ENCODE results near the gene TSSK2.
A peak's percentile ranks its signal among the peaks of the same experiment; 100 is the strongest.

Gene TSSK2

DNA sequence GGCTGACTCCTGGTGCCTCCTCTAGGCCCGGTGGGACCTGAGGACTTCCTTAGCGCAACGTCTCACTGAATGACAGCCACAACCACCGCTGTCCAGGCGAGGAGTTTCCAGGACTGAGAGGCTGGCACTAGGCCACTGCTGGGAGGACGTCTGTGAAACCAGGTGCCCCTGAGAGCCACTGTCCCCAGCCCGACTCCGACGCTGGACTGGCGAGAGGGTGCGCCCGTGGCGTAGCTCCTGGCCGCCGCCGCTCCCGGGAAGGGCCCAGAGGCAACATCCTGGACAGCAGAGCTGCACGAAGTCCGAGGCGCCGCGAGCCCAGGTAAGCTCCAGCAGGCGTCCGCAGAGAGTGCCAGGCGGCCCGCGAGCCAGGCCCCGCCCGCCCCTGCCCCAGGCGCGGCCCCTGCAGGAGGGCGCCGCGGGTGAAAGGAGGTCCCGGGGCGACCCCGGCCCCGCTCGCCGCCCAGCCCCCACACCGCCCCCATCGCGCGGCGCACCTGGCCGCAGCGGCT is 9.4 kb upstream of the TSSK2 start:
- peak overlapping the region; percentile 95 for H3K27ac ChIP-seq
- TF ChIP-seq, protein P1, sequence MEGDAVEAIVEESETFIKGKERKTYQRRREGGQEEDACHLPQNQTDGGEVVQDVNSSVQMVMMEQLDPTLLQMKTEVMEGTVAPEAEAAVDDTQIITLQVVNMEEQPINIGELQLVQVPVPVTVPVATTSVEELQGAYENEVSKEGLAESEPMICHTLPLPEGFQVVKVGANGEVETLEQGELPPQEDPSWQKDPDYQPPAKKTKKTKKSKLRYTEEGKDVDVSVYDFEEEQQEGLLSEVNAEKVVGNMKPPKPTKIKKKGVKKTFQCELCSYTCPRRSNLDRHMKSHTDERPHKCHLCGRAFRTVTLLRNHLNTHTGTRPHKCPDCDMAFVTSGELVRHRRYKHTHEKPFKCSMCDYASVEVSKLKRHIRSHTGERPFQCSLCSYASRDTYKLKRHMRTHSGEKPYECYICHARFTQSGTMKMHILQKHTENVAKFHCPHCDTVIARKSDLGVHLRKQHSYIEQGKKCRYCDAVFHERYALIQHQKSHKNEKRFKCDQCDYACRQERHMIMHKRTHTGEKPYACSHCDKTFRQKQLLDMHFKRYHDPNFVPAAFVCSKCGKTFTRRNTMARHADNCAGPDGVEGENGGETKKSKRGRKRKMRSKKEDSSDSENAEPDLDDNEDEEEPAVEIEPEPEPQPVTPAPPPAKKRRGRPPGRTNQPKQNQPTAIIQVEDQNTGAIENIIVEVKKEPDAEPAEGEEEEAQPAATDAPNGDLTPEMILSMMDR (conservative IDR thresholded peaks at IDR 0.05), result no peak

DNA sequence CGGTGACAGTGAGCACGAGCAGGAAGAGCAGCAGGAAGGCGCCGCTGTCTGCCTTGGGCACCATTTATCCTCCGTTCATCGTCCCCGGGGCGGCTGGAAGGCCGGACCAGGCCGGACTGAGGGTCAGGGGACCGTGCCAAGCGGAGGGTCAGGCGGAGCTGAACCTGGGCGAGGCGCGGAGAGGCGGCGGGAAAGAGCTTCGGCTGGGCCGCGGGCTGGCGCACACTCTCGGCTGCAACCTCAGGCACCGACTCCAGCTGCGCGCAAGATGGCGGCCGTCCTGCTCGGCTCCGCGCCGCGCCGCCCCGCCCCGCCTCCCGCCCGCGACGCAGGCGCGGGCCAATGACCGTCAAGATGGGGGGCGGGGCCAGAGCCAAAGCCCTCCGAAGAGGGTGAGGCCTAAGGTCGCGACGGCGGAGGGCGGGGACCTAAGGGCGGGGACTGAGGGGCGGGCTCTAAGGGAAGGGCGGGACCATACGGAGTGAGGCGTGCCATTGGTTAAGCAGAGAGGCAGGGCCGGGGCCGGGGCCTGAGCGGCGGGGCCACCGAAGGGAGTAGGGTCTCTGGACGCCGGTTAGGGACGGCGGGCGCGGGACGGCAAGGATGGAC is 8.9 kb upstream of the TSSK2 start, which contains the start of gene DGCR2:
Gene DGCR2, minus strand, starts transcription at position 270 of the 609 bp plus-strand sequence. Its CDS starts 206 bp downstream, at position 64.
- TF ChIP-seq, protein P1 (conservative IDR thresholded peaks at IDR 0.05), result no peak
- H3K27ac ChIP-seq, result peak within 1 kb of the TSS; percentile 95

DNA sequence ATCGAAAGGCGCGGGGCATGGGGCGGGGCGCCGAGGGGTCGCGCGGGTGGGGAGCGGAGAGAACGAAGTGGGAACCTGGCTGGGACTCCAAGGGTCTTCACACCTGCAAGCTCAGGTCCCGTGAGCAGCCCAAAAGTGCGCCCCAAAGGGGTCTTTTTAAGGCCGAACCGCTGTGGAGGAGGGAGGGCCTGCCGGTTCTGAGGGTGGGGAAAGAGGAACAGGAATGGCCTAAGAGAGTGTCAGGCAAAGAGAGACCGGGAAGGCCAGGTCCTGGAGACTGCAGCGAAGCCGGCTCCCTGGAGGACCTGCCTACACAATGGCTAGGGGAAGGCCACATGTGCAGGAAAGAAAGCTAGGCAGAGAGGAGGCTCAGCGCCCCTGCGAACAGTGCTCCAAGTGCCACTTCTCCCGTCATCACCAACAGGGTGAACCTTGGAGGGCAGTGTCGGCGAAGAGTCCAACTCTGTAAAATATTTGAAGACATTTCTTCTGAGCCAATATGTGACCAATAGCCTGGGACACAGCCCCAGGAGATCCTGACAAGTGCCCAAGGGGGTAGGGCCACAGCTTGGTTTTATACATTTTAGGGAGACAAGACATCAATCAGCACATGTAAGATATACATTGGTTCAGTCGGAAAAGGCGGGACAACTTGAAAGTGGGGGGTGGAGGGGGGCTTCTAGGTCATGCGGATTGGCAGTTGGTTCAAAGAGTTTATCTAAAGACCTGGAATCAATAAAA is 8.2 kb upstream of the TSSK2 start:
- TF ChIP-seq, protein P1 (conservative IDR thresholded peaks at IDR 0.05), result no peak
- peak overlapping the region; percentile 95 for H3K27ac ChIP-seq

DNA sequence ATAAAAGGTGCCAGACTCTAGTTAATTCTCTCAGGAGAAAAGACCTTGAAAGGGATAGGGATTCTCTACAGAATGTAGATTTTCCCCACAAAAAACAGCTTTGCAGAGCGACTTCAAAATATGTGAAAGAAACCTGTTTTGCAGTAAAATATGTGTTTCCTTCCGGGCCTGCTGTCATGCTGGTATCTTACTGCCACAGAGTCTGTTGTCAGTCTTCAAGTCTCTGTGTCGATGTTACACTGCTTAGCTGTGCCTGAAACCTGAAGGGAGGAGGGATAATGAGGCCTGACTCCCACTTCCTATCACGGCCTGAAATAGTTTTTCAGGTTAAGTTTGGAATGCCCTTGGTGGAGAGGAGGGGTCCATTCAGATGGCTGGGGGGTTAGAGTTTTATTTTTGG is 7.2 kb upstream of the TSSK2 start:
- no peak overlapping the region for H3K27ac ChIP-seq
- TF ChIP-seq, protein P1 (conservative IDR thresholded peaks at IDR 0.05), result no peak

DNA sequence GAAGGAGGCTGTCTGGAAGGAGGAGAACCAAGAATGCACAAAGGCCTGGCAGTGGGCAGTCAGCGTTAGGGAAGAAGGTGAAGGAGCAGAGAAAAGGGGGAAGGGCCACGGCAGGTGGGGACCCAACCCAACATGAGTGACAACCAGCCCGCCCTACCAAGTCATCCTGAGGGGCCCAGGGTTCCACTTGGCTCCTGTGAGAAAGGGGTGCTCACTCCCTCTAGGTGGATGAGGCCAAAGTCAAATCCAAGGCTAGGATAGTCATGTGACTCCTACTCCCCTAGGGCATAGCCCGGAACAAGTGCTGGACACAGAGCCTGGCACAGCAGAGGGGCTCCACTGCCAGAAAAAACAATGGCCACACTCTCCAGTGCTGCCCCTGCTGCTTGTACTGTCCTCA is 6.7 kb upstream of the TSSK2 start:
- TF ChIP-seq, protein P1 (conservative IDR thresholded peaks at IDR 0.05), result no peak
- H3K27ac ChIP-seq, result no peak overlapping the region

DNA sequence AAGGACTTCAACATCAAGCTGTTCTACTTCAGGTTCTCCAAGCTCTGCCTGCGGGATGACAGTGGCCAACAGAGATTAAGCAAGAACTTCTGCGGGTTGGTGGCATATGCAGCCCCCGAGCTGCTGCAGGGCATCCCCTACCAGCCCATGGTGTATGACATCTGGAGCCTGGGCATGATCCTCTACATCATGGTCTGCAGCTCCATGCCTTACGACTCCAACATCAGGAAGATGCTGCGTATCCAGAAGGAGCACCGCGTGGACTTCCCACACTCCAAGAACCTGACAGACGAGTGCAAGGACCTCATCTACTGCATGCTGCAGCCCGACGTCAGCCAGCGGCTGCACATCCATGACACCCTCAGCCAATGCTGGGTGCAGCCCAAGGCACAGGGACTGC is 6.1 kb upstream of the TSSK2 start:
- TF ChIP-seq, protein P1 (conservative IDR thresholded peaks at IDR 0.05), result no peak
- no peak overlapping the region for H3K27ac ChIP-seq

DNA sequence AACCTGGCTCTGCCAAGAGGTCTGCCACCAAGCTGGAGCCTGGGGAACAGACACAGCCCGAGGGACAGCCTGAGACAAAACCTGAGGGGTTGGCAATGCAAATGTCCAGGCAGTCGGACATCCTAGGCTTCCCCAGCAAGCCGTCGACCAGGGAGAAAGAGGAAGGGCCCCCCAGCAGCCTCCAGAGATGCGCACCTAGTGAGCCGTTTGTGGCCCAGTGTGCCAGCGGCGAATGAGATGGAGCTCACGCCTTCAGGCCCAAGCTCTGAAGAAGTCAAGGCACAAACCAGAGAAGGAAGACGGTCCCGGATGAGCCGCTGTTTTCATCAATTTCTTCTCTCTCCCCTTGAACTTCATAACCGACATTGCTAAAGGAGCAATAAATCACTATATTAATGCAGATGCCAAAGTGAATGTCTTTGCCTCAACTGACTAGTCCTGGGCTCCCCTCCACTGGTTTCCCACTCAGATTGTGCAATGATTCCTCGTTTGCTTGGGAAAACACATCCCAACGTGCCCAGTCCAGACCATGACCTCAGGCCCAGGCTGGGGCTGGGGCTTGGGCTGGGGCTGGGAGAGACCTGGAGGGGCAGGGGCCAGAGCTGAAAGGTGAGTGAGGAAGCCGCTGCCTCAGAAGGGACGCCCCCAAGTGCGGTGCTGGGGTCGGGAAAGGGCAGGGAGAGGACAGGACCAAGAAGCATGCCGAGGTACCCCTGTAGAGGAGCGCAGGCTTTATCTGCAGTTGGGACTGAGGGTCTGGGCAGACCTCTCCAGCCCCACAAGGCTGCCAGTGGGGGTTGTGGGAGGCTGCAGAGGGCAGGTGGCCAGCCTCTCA is 5.4 kb upstream of the TSSK2 start:
- TF ChIP-seq, protein P1 (conservative IDR thresholded peaks at IDR 0.05), result no peak
- no peak overlapping the region for H3K27ac ChIP-seq

Data from VCaP (cell line).